Fibroblast of the conjunctiva (primary cell): ENCODE results near the gene PRELP.
A peak's percentile ranks its signal among the peaks of the same experiment; 100 is the strongest.
"Not testable (repeated sequence)": the region's sequence is repeated elsewhere in the genome, so short reads cannot be mapped to it uniquely, and the experiment has no call there.

ENCODE experiments used
- DNase-seq: peaks from one replicate; pipeline ENCODE4 v3.0.0-alpha.2; 2010; ENCODE audit warnings: low read depth

Gene PRELP

GRCh38 chr1:203475012-203475981, at the start of gene PRELP:
PRELP (plus strand) TSS chr1:203475806; CDS start chr1:203483185, 7,379 bp downstream.
- no peak for DNase-seq

GRCh38 chr1:203426366-203426765, 49.2 kb upstream of the PRELP start:
- DNase-seq = no peak

GRCh38 chr1:203426870-203427269, 48.7 kb upstream of the PRELP start:
- no peak for DNase-seq

- DNase-seq = no peak
Measured at GRCh38 chr1:203427451-203427850, 48.2 kb upstream of the PRELP start.

- DNase-seq = no peak
Measured at GRCh38 chr1:203428981-203429599, 46.5 kb upstream of the PRELP start.

- DNase-seq = no peak
Measured at GRCh38 chr1:203435615-203436014, 40.0 kb upstream of the PRELP start.

GRCh38 chr1:203437696-203438315, 37.8 kb upstream of the PRELP start:
- DNase-seq = no peak

- DNase-seq = no peak
Measured at GRCh38 chr1:203439131-203439730, 36.4 kb upstream of the PRELP start.

- peak; percentile 56 for DNase-seq
Measured at GRCh38 chr1:203440771-203441170, 34.8 kb upstream of the PRELP start.

GRCh38 chr1:203441766-203442165, 33.8 kb upstream of the PRELP start:
- no peak for DNase-seq

- no peak for DNase-seq
Measured at GRCh38 chr1:203442821-203443220, 32.8 kb upstream of the PRELP start.

- DNase-seq = no peak
Measured at GRCh38 chr1:203443296-203443695, 32.3 kb upstream of the PRELP start.

GRCh38 chr1:203444171-203444576, 31.4 kb upstream of the PRELP start:
- no peak for DNase-seq

GRCh38 chr1:203447151-203447550, 28.5 kb upstream of the PRELP start:
- DNase-seq = no peak

GRCh38 chr1:203447598-203447997, 28.0 kb upstream of the PRELP start:
- not testable (repeated sequence) for DNase-seq

- no peak for DNase-seq
Measured at GRCh38 chr1:203448521-203449061, 27.0 kb upstream of the PRELP start.

GRCh38 chr1:203450001-203450400, 25.6 kb upstream of the PRELP start:
- DNase-seq = no peak

- DNase-seq = no peak
Measured at GRCh38 chr1:203450479-203451149, 25.0 kb upstream of the PRELP start.

GRCh38 chr1:203451836-203452784, 23.5 kb upstream of the PRELP start:
- no peak for DNase-seq

- DNase-seq = no peak
Measured at GRCh38 chr1:203453016-203453415, 22.6 kb upstream of the PRELP start.
